ENCODE results near the gene SYT7.

The SYT7 gene

DNA sequence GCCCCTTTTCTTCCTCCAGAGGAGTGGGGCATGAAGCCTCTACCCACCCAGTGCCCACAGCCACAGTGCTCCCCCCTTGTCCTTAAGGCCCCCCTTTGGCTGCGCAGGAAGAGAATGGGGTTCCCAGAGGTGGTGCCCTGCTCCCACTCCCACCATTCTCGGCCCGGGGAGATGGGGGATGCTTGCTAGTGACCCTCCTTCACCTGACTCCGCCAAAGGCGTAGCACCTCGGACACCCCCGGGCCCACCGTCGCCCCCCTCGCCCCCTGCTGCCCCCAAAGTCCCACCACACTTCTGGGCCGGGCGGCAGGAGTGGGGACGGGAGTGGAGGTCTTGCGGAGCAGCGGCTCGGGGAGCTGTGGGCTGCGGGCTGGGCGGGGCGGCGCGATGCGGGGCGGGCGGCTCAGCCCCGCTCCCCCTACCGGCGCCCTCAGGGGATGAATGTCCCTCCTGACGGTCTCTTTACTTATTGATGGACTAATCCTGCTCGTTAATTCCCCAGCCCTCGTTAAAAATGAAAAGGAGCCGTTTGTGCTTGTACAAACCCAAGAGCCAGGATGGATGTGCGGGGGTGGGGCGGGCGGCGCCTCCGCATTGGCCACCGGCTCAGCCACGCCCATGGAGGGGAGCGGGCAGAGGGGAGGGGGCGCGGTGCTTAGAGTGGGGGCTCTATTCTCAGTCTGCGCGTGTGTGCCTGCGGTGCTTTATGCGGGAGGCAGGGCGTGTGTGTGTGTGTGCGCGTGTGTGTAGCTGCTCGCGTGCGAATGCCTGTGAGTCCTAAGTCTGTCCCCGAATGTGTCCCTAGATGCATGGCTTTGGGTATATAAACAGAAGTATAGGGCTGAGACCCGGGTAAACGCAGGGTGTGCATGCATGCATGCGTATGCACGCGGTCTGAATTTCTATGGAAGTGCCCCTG, 25.6 kb downstream of the SYT7 start:
- no peak overlapping the region for H2BK120ac ChIP-seq (ENCODE audit: insufficient read depth, low read length, poor library complexity)
- WGBS (ENCODE audit: extremely low coverage, insufficient coverage, insufficient read length), result no CpG with 5 or more reads among the region's 57 CpGs

DNA sequence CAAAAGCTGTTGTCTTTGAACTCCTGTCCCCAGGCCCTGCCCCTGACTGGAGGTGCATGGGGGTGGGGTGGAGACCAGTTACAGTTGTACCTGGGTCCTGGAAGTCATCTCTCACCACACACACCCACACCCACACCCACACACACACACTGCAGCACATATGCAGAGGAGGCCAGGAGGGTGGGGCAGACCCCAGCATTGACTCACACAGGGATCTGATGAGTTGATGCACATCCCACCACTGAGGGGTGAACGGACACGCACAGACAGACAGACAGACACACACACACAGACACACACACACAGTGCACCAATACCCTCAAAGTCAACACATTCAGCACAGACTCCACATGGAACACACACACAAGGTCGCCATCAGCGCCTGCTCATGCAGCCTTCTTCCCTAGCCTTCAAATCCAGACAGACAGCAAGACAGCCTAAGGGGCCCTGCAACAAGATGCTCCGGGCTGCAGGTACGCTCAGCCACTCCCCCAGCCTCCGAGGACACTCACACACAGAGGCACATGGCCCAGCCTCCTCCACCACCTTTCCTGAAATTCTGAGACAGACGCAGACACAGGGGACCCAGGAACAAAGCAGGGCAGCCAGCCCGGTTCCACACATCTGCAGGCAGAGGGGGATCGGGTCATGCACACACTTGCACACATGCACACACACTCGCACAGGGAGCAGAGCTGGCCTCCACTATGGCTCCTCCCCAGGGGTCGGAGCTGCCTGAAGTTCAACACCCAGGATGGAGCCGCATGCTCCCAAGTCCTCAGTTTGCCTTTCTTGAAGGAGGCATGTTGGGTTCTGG, 26.5 kb downstream of the SYT7 start:
- Histone ChIP-seq H3K18ac (ENCODE audit: low read length) (no peak overlapping the region), H4K12ac (ENCODE audit: low read depth, low read length) (no peak overlapping the region), H4K91ac (ENCODE audit: low read depth, low read length) (no peak overlapping the region), H4K8ac (ENCODE audit: low read depth, low read length) (no peak overlapping the region), H3K4me2 (ENCODE audit: low read length) (no peak overlapping the region), H2AFZ (ENCODE audit: insufficient read depth, low read length, poor library complexity) (no peak overlapping the region), H3K14ac (ENCODE audit: low read length) (no peak overlapping the region), H3K9ac (ENCODE audit: low read length) (no peak overlapping the region), H3K79me1 (ENCODE audit: low read length) (no peaks in the 10 kb centered on the region), H3K79me2 (ENCODE audit: control insufficient read depth, insufficient read depth, low read length, poor library complexity) (no peaks in the 10 kb centered on the region), H3K4me3 (ENCODE audit: low read depth, low read length) (no peak overlapping the region), H3K9me3 (ENCODE audit: insufficient read depth, low read depth, low read length) (peaks cover 3% of the 10 kb centered on the region), H3K27ac (ENCODE audit: low read depth, low read length) (no peak overlapping the region), H3K36me3 (ENCODE audit: control insufficient read depth in 1 of 2, insufficient read depth in 2 of 2, low read length in 2 of 2) (no peaks in the 10 kb centered on the region), H2BK120ac (ENCODE audit: insufficient read depth, low read length, poor library complexity) (no peak overlapping the region), H3K27me3 (ENCODE audit: insufficient read depth, low read length) (peaks cover 2% of the 10 kb centered on the region), H2AK5ac (ENCODE audit: low read length) (no peak overlapping the region), H2BK12ac (ENCODE audit: low read length) (no peak overlapping the region), H2BK5ac (ENCODE audit: low read depth, low read length, poor library complexity) (no peak overlapping the region), H3K4me1 (ENCODE audit: control insufficient read depth in 1 of 2, insufficient read depth in 2 of 2, low read length in 2 of 2) (peaks cover 3 to 5% of the 10 kb centered on the region in 2 experiments), H3K23ac (ENCODE audit: low read length) (no peak overlapping the region), H3K4ac (ENCODE audit: low read depth, low read length) (no peak overlapping the region)
- WGBS (ENCODE audit: extremely low coverage, insufficient coverage, insufficient read length), result no CpG with 5 or more reads among the region's 13 CpGs
- DNase-seq, result peak in 1 of 2 donors; percentile 7

More for the DNA sequence above, 25.6 kb downstream of the SYT7 start:
- no peak overlapping the region for H2AFZ ChIP-seq (ENCODE audit: insufficient read depth, low read length, poor library complexity)
- no peak overlapping the region for H3K14ac ChIP-seq (ENCODE audit: low read length)
- no peak overlapping the region for H3K9ac ChIP-seq (ENCODE audit: low read length)
- H3K79me1 ChIP-seq (ENCODE audit: low read length), result no peaks in the 10 kb centered on the region
- no peak overlapping the region for H4K8ac ChIP-seq (ENCODE audit: low read depth, low read length)
- no peak overlapping the region for H2BK5ac ChIP-seq (ENCODE audit: low read depth, low read length, poor library complexity)
- H2BK12ac ChIP-seq (ENCODE audit: low read length), result no peak overlapping the region
- no peaks in the 10 kb centered on the region for H3K79me2 ChIP-seq (ENCODE audit: control insufficient read depth, insufficient read depth, low read length, poor library complexity)
- peaks cover 3 to 5% of the 10 kb centered on the region in 2 experiments for H3K4me1 ChIP-seq (ENCODE audit: control insufficient read depth in 1 of 2, insufficient read depth in 2 of 2, low read length in 2 of 2)
- no peak overlapping the region for H4K91ac ChIP-seq (ENCODE audit: low read depth, low read length)
- no peak overlapping the region for H3K4ac ChIP-seq (ENCODE audit: low read depth, low read length)
- H3K27ac ChIP-seq (ENCODE audit: low read depth, low read length), result no peak overlapping the region
- H3K9me3 ChIP-seq (ENCODE audit: insufficient read depth, low read depth, low read length), result peaks cover 3% of the 10 kb centered on the region
- no peak overlapping the region for H3K4me3 ChIP-seq (ENCODE audit: low read depth, low read length)
- no peak overlapping the region for H3K23ac ChIP-seq (ENCODE audit: low read length)
- peaks cover 2% of the 10 kb centered on the region for H3K27me3 ChIP-seq (ENCODE audit: insufficient read depth, low read length)
- DNase-seq, result peak in 1 of 2 donors; percentile 13
- H3K4me2 ChIP-seq (ENCODE audit: low read length), result no peak overlapping the region
- no peaks in the 10 kb centered on the region for H3K36me3 ChIP-seq (ENCODE audit: control insufficient read depth in 1 of 2, insufficient read depth in 2 of 2, low read length in 2 of 2)
- no peak overlapping the region for H2AK5ac ChIP-seq (ENCODE audit: low read length)
- H4K12ac ChIP-seq (ENCODE audit: low read depth, low read length), result no peak overlapping the region
- no peak overlapping the region for H3K18ac ChIP-seq (ENCODE audit: low read length)

DNA sequence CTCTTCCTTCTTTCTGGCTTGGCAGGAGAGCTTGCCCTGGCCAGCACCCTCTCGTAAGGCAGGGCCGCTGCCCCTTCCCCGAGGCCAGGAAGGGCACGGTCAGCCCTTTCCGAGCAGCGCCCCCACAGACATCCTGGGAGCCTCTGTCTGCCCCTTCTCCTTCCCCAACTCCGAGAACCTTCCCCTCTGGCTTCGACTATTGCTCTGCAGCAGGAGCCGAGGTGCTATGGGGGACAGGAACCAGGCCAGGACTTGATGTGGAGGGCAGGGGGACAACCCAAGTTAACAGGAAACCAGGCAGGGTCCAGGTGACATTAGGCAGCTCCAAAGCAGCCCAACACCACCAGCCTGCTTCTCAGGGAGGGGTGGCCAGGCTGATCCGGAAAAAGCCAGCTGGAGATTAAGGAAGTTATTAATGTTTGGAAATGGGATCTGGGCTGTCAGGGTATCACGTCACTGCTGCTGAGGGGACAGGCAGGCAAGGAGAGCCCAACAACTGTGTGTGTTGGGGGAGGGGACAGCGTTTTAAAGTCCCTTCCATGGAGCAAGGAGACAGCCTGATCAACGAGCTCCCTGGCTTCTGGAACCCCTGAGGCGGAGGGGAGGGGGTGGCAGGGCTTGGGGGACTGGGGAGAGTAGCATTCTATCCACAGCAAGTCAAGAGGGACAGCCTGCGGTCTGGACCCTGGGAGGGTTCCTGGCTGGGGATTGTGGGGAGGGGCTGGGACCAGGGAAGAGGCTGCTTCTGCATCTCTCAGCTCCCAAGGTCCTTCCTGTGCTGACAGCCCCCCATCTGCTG, 27.3 kb downstream of the SYT7 start:
- Histone ChIP-seq H3K23ac (ENCODE audit: low read length) (no peak overlapping the region), H2AK5ac (ENCODE audit: low read length) (no peak overlapping the region), H3K9ac (ENCODE audit: low read length) (no peak overlapping the region), H3K18ac (ENCODE audit: low read length) (no peak overlapping the region), H3K36me3 (ENCODE audit: control insufficient read depth in 1 of 2, insufficient read depth in 2 of 2, low read length in 2 of 2) (no peaks in the 10 kb centered on the region), H3K4me2 (ENCODE audit: low read length) (no peak overlapping the region), H3K14ac (ENCODE audit: low read length) (no peak overlapping the region), H2AFZ (ENCODE audit: insufficient read depth, low read length, poor library complexity) (no peak overlapping the region), H3K27ac (ENCODE audit: low read depth, low read length) (no peak overlapping the region), H4K91ac (ENCODE audit: low read depth, low read length) (no peak overlapping the region), H4K8ac (ENCODE audit: low read depth, low read length) (no peak overlapping the region), H3K4me1 (ENCODE audit: control insufficient read depth in 1 of 2, insufficient read depth in 2 of 2, low read length in 2 of 2) (peaks cover 3 to 5% of the 10 kb centered on the region in 2 experiments), H2BK120ac (ENCODE audit: insufficient read depth, low read length, poor library complexity) (no peak overlapping the region), H3K27me3 (ENCODE audit: insufficient read depth, low read length) (peaks cover 2% of the 10 kb centered on the region), H3K4ac (ENCODE audit: low read depth, low read length) (no peak overlapping the region), H3K79me1 (ENCODE audit: low read length) (no peaks in the 10 kb centered on the region), H2BK5ac (ENCODE audit: low read depth, low read length, poor library complexity) (no peak overlapping the region), H3K79me2 (ENCODE audit: control insufficient read depth, insufficient read depth, low read length, poor library complexity) (no peaks in the 10 kb centered on the region), H2BK12ac (ENCODE audit: low read length) (no peak overlapping the region), H4K12ac (ENCODE audit: low read depth, low read length) (no peak overlapping the region), H3K4me3 (ENCODE audit: low read depth, low read length) (no peak overlapping the region), H3K9me3 (ENCODE audit: insufficient read depth, low read depth, low read length) (peaks cover 3% of the 10 kb centered on the region)
- DNase-seq, result no peak
- no CpG with 5 or more reads among the region's 15 CpGs for WGBS (ENCODE audit: extremely low coverage, insufficient coverage, insufficient read length)

DNA sequence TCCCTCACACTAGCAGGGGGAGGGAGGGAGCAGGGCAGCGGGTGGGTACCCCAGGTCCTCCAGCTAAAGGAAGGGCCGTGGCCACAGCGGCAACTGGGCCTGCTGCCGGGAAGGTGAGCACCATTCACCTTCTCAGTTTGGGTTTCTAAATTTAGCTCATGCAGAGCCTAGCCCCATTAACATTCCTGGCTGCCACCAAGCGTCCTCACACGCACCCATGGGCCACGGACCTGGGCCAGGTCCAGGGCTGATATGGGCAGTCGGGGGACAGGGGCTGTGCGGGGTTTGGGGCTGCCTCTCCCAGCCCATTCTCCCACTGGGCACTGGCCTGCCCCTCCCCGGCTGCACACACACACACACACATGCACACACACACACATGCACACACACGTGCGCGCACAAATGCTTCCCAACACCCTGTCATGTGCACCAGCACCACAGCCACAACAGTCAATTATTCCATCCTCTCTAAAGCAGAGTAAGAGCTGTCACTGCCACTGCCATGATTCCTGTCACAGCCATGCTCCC, 28.7 kb downstream of the SYT7 start:
- Histone ChIP-seq H3K14ac (ENCODE audit: low read length) (no peak overlapping the region), H3K4ac (ENCODE audit: low read depth, low read length) (no peak overlapping the region), H4K8ac (ENCODE audit: low read depth, low read length) (no peak overlapping the region), H3K27me3 (ENCODE audit: insufficient read depth, low read length) (peaks cover 2% of the 10 kb centered on the region), H3K79me2 (ENCODE audit: control insufficient read depth, insufficient read depth, low read length, poor library complexity) (no peaks in the 10 kb centered on the region), H2AK5ac (ENCODE audit: low read length) (no peak overlapping the region), H3K36me3 (ENCODE audit: control insufficient read depth in 1 of 2, insufficient read depth in 2 of 2, low read length in 2 of 2) (no peaks in the 10 kb centered on the region), H4K91ac (ENCODE audit: low read depth, low read length) (no peak overlapping the region), H3K18ac (ENCODE audit: low read length) (no peak overlapping the region), H4K12ac (ENCODE audit: low read depth, low read length) (no peak overlapping the region), H2BK120ac (ENCODE audit: insufficient read depth, low read length, poor library complexity) (no peak overlapping the region), H2AFZ (ENCODE audit: insufficient read depth, low read length, poor library complexity) (no peak overlapping the region), H3K23ac (ENCODE audit: low read length) (no peak overlapping the region), H3K79me1 (ENCODE audit: low read length) (no peaks in the 10 kb centered on the region), H2BK12ac (ENCODE audit: low read length) (no peak overlapping the region), H3K4me2 (ENCODE audit: low read length) (no peak overlapping the region), H3K4me1 (ENCODE audit: control insufficient read depth in 1 of 2, insufficient read depth in 2 of 2, low read length in 2 of 2) (peaks cover 3 to 5% of the 10 kb centered on the region in 2 experiments), H3K9me3 (ENCODE audit: insufficient read depth, low read depth, low read length) (peaks cover 3% of the 10 kb centered on the region), H3K4me3 (ENCODE audit: low read depth, low read length) (no peak overlapping the region), H3K9ac (ENCODE audit: low read length) (no peak overlapping the region), H3K27ac (ENCODE audit: low read depth, low read length) (no peak overlapping the region), H2BK5ac (ENCODE audit: low read depth, low read length, poor library complexity) (no peak overlapping the region)
- DNase-seq, result no peak
- no CpG with 5 or more reads among the region's 13 CpGs for WGBS (ENCODE audit: extremely low coverage, insufficient coverage, insufficient read length)

All from trophoblast cell (in vitro differentiated cells and primary cell).